HepG2 (cell line): ENCODE measurements around the gene C1orf35. TPM values are rescaled to one million over a fixed set of nuclear protein-coding genes. Genes with fewer than 3 reads are reported as not detected.

Experiments
- ARID5B ChIP-seq: IDR thresholded peaks from 2 replicates; pipeline ENCODE4 v1.4.0; 2020; ENCODE audit warnings: mild to moderate bottlenecking, missing genetic modification reagents
- FOXO4 ChIP-seq: sonication (generic); formaldehyde crosslinking; conservative IDR thresholded peaks from 2 replicates; pipeline ENCODE4 v1.8.1; 2023; ENCODE audit warnings: missing genetic modification reagents
- KAT8 ChIP-seq: IDR thresholded peaks from 2 replicates; pipeline ENCODE4 v1.6.1; 2016; ENCODE audit warnings: missing genetic modification reagents, missing compliant biosample characterization
- KDM4B ChIP-seq: sonication (generic); formaldehyde crosslinking; IDR thresholded peaks from 2 replicates; pipeline ENCODE4 v1.4.0; 2020; ENCODE audit warnings: missing genetic modification reagents
- MXD1 ChIP-seq: sonication (generic); formaldehyde crosslinking; IDR thresholded peaks from 2 replicates; pipeline ENCODE4 v1.4.0; 2020; ENCODE audit warnings: mild to moderate bottlenecking, missing genetic modification reagents
- NKX3-1 ChIP-seq: sonication (generic); formaldehyde crosslinking; IDR thresholded peaks from 2 replicates; pipeline ENCODE4 v1.5.0; 2020; ENCODE audit warnings: missing genetic modification reagents
- SALL1 ChIP-seq: sonication (generic); formaldehyde crosslinking; IDR thresholded peaks from 2 replicates; pipeline ENCODE4 v1.8.0; 2022; ENCODE audit warnings: mild to moderate bottlenecking, missing genetic modification reagents
- SPEN ChIP-seq: sonication (generic); formaldehyde crosslinking; IDR thresholded peaks from 2 replicates; pipeline ENCODE4 v1.5.1; 2020; ENCODE audit warnings: low read depth, mild to moderate bottlenecking, missing genetic modification reagents
- THAP7 ChIP-seq: sonication (generic); formaldehyde crosslinking; IDR thresholded peaks from 2 replicates; pipeline ENCODE4 v1.8.1; 2023; ENCODE audit warnings: mild to moderate bottlenecking, missing genetic modification reagents
- ZNF207 ChIP-seq: fragments of 450-650 bp; IDR thresholded peaks from 2 replicates; pipeline ENCODE4 v1.6.1; 2016; ENCODE audit warnings: antibody characterized with exemption, borderline replicate concordance
- ZNF230 ChIP-seq: sonication (generic); formaldehyde crosslinking; IDR thresholded peaks from 2 replicates; pipeline ENCODE4 v1.4.0; 2020; ENCODE audit warnings: mild to moderate bottlenecking, missing genetic modification reagents
- ZNF672 ChIP-seq: sonication (generic); formaldehyde crosslinking; IDR thresholded peaks from 2 replicates; pipeline ENCODE4 v1.8.1; 2022; ENCODE audit warnings: missing genetic modification reagents
- ZNF883 ChIP-seq: sonication (generic); formaldehyde crosslinking; IDR thresholded peaks from 2 replicates; pipeline ENCODE4 v1.5.1; 2020; ENCODE audit warnings: mild to moderate bottlenecking, missing genetic modification reagents; ENCODE audit errors: not compliant biosample characterization
- ZXDC ChIP-seq: sonication (generic); formaldehyde crosslinking; IDR thresholded peaks from 2 replicates; pipeline ENCODE4 v1.5.0; 2020; ENCODE audit warnings: mild to moderate bottlenecking, missing genetic modification reagents
- polyA plus RNA-seq, 8 experiments: library from polyadenylated mRNA; depleted of rRNA in 3 of 8; stranded (reverse) in 7 of 8; unstranded in 1 of 8; fragments of >200 nt; fragmentation: Illumina TruSeq in 4 of 8; extraction: Trizol in 4 of 8; gene quantifications; 2 replicates each; pipeline versions ENCODE4 v1.2.1 to v1.2.3, GENCODE V29; 2011 to 2016; ENCODE audit warnings: low read depth in 4 of 8, missing spikeins in 1 of 8, mixed read lengths in 1 of 8; ENCODE audit not compliant: insufficient read depth in 1 of 8
- total RNA-seq, 5 experiments: library from RNA; depleted of rRNA; stranded (reverse); fragments of >200 nt; fragmentation: Illumina TruSeq; extraction: Trizol; gene quantifications; 2 replicates each; pipeline ENCODE4 v1.2.3, GENCODE V29; 2016; ENCODE audit warnings: low read depth in 1 of 5

C1orf35 gene
- total and polyA plus RNA-seq, 2 of the 13 experiments (the other 11 are each of a cell fraction or from before 2014, with no cell fraction given), result 8.1 to 19.3 TPM

- TF ChIP-seq ARID5B (CRISPR knock-in tag) (no peak), NKX3-1 (CRISPR knock-in tag) (0 out of 2 replicates have a peak, but pooled peaks have one; percentile 12), FOXO4 (CRISPR knock-in tag) (0 out of 2 replicates have a peak, but pooled peaks have one; percentile 75), ZNF672 (CRISPR knock-in tag) (no peak), KAT8 (CRISPR knock-in tag) (no peak; the same call in 1 of the 2 replicates), ZNF207 (no peak), SPEN (CRISPR knock-in tag) (0 out of 2 replicates have a peak, but pooled peaks have one; percentile 21), ZNF883 (CRISPR knock-in tag) (peak; percentile 19), ZNF230 (peak; percentile 17; the same call in 1 of the 2 replicates), KDM4B (no peak), ZXDC (no peak; the same call in 1 of the 2 replicates), THAP7 (CRISPR knock-in tag) (peak; percentile 66; the same call in 1 of the 2 replicates), SALL1 (CRISPR knock-in tag) (0 out of 2 replicates have a peak, but pooled peaks have one; percentile 18), MXD1 (CRISPR knock-in tag) (0 out of 2 replicates have a peak, but pooled peaks have one; percentile 9)
Measured at GRCh38 chr1:228082918-228083870, 19.9 kb downstream of the C1orf35 start (continued).
